Omental fat pad (tissue), 4 donors: ENCODE measurements around the gene NTMT1. TPM values are rescaled to one million over a fixed set of nuclear protein-coding genes. Genes with fewer than 3 reads are reported as not detected.
"Not testable (repeated sequence)": the region's sequence is repeated elsewhere in the genome, so short reads cannot be mapped to it uniquely, and the experiment has no call there.

Source experiments
- ATAC-seq: fragments of 150-250 bp; one replicate; pipeline ENCODE4 v1.9.1; 2016; ENCODE audit warnings: mild to moderate bottlenecking, moderate library complexity; ENCODE audit not compliant: low FRiP score
- DNase-seq: peaks from one replicate; pipeline ENCODE4 v3.0.0-alpha.2; 2019; ENCODE audit warnings: low spot score
- total RNA-seq, 4 donors: library from RNA; depleted of rRNA; stranded (reverse); fragments of >200 nt; gene quantifications; one replicate each; pipeline ENCODE4 v1.1.0, GENCODE V29; 2016
- TF ChIP-seq, protein P1 (sequence below), 3 donors: fragments of 450-650 bp; IDR thresholded peaks; one replicate each; pipeline ENCODE4 v1.5.1; 2016 to 2017; ENCODE audit warnings: antibody characterized with exemption in 3 of 3, mild to moderate bottlenecking in 3 of 3, moderate library complexity in 2 of 3

NTMT1 gene
- total RNA-seq, 4 donors from 2014 or later = 15.8 to 37.9 (median 20.3) TPM

DNA sequence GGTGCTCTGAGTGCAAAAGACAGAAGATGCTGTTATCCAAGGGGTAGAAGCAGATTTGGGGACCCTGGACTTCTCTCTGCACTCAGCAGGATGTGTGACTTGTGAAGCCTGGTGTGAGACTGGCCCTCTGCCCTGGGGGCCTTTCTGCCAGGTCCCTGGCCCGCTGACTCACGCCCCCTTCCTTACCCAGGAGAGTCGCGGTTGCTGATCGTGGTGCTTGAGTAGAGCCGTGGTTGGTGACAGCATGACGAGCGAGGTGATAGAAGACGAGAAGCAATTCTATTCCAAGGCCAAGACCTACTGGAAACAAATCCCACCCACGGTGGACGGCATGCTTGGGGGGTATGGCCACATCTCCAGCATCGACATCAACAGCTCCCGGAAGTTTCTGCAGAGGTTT, 6.5 kb downstream of the NTMT1 start:
- no peak for DNase-seq

DNA sequence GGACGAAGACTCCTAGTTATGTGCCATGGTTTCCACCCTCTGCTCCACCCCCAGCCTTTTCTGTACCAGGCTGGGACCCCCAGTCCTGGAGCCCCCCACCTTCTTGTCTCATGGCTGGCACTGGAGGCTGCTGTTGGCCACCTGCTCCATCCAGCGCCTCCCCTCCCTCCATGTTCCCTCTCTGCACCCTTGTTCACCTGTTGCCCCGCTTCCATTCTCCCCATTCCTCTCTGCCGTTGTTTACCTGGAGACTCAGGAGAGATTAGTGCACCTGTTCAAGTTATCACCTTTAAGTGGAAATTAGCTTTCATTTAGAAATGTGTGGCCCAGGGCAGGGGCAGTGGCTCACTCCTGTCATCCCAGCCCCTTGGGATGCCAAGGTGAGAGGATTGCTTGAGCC, 7.2 kb downstream of the NTMT1 start:
- TF ChIP-seq, protein P1, sequence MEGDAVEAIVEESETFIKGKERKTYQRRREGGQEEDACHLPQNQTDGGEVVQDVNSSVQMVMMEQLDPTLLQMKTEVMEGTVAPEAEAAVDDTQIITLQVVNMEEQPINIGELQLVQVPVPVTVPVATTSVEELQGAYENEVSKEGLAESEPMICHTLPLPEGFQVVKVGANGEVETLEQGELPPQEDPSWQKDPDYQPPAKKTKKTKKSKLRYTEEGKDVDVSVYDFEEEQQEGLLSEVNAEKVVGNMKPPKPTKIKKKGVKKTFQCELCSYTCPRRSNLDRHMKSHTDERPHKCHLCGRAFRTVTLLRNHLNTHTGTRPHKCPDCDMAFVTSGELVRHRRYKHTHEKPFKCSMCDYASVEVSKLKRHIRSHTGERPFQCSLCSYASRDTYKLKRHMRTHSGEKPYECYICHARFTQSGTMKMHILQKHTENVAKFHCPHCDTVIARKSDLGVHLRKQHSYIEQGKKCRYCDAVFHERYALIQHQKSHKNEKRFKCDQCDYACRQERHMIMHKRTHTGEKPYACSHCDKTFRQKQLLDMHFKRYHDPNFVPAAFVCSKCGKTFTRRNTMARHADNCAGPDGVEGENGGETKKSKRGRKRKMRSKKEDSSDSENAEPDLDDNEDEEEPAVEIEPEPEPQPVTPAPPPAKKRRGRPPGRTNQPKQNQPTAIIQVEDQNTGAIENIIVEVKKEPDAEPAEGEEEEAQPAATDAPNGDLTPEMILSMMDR (IDR thresholded peaks at IDR 0.05) = no peak
- no peak for ATAC-seq

More for the DNA sequence above, 6.5 kb downstream of the NTMT1 start:
- TF ChIP-seq, protein P1 (IDR thresholded peaks at IDR 0.05) = no peak
- no peak for ATAC-seq

DNA sequence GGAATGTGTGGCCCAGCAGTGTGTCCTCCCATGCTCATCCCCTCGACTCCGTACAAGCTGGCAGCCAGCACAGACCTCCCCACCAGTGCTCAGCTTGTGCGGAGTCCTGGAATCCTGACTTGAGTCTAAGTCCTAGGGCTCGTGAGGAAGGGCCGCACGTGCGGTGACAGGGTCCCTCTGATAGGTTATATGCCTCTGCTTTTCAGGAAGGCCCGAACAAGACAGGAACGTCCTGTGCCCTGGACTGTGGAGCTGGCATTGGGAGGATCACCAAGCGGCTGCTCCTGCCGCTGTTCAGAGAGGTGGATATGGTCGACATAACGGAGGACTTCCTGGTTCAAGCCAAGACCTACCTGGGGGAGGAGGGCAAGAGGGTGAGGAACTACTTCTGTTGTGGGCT, 7.9 kb downstream of the NTMT1 start:
- ATAC-seq = no peak
- TF ChIP-seq, protein P1 (IDR thresholded peaks at IDR 0.05) = no peak
- DNase-seq = no peak

More for the DNA sequence above, 7.2 kb downstream of the NTMT1 start:
- DNase-seq = no peak

DNA sequence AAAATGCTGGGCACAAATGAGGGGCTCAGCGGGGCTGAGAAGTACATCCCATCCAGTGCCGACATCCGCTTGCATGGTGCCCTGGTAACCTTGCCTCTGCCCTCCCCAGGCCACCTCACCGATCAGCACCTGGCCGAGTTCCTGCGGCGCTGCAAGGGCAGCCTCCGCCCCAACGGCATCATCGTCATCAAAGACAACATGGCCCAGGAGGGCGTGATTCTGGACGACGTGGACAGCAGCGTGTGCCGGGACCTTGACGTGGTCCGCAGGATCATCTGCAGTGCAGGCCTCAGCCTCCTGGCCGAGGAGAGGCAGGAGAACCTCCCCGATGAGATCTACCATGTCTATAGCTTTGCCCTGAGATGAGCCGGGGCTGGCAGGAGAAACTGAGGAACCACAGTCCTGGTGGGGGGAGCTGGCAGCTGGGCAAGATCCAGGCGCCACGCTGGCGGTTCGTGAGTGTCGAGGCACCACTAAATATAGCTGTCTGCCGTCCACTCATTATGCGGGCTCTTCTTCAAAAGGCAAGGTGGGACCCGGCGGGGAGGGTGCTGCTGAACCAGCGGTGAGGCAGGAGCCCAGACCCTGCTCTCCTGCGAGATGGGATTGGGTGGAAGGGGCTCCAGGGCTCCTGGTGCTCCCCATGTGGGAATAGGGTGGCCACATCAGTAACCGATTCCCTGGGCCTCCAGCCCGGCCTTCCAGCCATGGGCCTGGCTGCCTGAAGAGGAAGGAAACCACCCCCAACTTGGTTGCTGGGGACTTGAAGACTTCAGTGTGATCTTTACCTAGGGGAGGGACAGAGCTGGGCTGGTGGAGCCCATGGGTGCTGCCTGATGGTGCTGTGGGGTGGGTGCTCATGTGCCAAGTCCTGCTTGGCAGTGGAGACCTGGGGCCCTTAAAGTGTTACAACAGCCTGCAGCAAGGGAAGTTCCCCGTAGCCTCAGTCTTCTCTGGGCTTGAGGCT, 9.4 kb downstream of the NTMT1 start:
- TF ChIP-seq, protein P1 (IDR thresholded peaks at IDR 0.05) = no peak
- ATAC-seq (no peak), DNase-seq (no peak)

DNA sequence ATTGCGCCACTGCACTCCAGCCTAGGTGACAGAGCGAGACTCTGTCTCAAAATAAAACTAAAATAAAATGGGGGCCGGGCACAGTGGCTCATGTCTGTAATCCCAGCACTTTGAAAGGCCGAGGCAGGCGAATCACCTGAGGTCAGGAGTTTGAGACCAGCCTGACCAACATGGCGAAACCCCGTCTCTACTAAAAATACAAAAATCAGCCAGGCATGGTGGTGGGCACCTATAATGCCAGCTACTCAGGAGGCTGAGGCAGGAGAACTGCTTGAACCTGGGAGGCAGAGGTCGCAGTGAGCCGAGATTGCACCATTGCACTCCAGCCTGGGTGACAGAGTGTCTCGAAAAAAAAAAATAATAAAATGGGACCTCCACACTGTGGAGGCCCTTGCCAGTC, 10.4 kb downstream of the NTMT1 start:
- ATAC-seq = not testable (repeated sequence)

DNA sequence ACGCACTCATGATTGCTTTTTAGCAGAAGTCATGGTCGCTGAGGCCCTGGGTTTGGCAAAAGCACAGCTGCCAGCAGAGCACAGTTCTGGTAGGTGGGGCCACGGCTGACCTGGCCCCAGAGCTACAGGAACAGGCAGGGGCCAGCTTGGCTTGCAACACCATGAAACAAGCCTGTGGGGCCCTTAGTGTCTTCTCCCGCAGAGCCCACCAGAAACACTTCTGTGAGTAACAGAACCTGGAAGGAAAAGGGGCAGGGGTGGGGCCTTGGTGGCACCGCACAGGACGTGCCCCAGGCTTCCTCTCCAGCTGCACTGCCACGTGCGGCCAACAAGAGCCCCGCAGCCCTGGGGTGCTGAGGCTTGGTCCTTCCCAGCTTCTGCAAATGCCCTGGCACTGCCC, 11.1 kb downstream of the NTMT1 start:
- ATAC-seq (no peak), DNase-seq (no peak)
- TF ChIP-seq, protein P1 (IDR thresholded peaks at IDR 0.05) = no peak

More for the DNA sequence above, 10.4 kb downstream of the NTMT1 start:
- DNase-seq = not testable (repeated sequence)

DNA sequence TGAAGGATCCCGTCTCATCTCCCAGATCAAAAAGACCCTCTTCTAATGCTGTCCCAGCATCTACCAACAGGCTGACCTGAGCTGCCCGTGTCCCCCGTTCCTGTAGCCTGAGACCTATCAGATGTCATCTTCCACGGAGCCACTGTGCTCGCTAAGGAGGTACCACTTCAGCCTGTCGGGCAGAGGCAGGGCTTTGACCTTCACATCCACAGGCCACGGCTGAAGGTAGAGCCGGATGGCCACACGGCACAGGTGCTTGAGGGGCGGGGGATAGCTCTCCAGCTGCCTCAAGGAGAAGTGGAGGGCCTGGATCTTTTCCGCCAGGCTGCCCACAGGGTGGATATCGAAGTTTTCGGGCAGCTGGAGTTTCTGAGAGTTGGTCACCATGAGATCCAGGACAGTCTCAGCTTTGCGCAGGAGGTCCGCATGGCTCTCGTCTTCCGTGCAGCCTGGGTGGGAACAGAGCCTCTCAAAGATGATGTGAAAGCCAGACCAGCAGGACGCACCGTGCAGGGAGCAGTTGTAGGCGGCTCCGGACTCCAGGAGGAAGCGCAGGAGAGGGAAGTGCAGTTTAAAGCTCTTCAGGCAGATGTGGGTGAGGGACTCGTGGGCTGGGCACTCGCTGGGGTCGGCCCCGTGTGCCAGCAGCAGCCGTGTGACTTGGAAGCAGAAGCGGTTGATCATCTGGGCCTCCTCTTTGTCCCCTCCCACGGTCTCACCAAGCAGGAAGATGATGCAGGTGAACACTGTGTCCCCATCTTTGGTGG, 11.9 kb downstream of the NTMT1 start:
- no peak for ATAC-seq
- TF ChIP-seq, protein P1 (IDR thresholded peaks at IDR 0.05) = no peak
- no peak for DNase-seq
